ENCODE data around the gene CTNNBL1. TPM values are rescaled to one million over a fixed set of nuclear protein-coding genes. Genes with fewer than 3 reads are reported as not detected.

Gene CTNNBL1
- total RNA-seq, 1 experiment from 2014 or later: 49.9 TPM

GRCh38 chr20:37796733-37797132, 102.9 kb downstream of the CTNNBL1 start:
- Histone ChIP-seq H3K27ac (ENCODE audit: low read length) (no peak overlapping the region), H3K9me3 (ENCODE audit: low read length) (no peaks in the 10 kb centered on the region), H3K9ac (ENCODE audit: low read length) (no peak overlapping the region), H3F3A (ENCODE audit: low read length, unreplicated experiment) (no peaks in the 10 kb centered on the region), H3K4me1 (ENCODE audit: insufficient read depth, low read length) (peaks cover 2% of the 10 kb centered on the region; the same call in 1 of the 2 replicates), H3K4me3 (ENCODE audit: low read length) (no peak overlapping the region), H3K79me2 (ENCODE audit: low read length) (no peaks in the 10 kb centered on the region), H3K36me3 (ENCODE audit: low read depth, low read length) (0 out of 2 replicates have a peak, but pooled peaks cover 3% of the 10 kb centered on the region), H2AFZ (ENCODE audit: low read length) (no peak overlapping the region), H3K27me3 (ENCODE audit: low read length) (no peaks in the 10 kb centered on the region), H4K20me1 (ENCODE audit: low read length) (no peaks in the 10 kb centered on the region), H3K9me2 (replicated peaks; ENCODE audit: low read length) (no peaks in the 10 kb centered on the region), H3K4me2 (ENCODE audit: low read length) (no peak overlapping the region)
- DNase-seq (no peak), ATAC-seq (no peak)
- intact Hi-C loops (cut with micrococcal nuclease): no loop called here
- ChIA-PET CTCF (no interaction called here), POLR2A (ENCODE audit: unreplicated experiment) (no interaction called here)
- BruUV-seq (replicated peaks): no TSS peak
- no peak for TF ChIP-seq EZH2 (IDR thresholded peaks at IDR 0.05; ENCODE audit: low read length, unreplicated experiment)
- no peak for TF ChIP-seq CTCF (conservative IDR thresholded peaks at IDR 0.05; ENCODE audit: low read depth, low read length)
- TF ChIP-seq EZH2phosphoT487 (IDR thresholded peaks at IDR 0.05; ENCODE audit: borderline replicate concordance, low read length): no peak

- TF ChIP-seq EZH2 (IDR thresholded peaks at IDR 0.05; ENCODE audit: low read length, unreplicated experiment): no peak
- TF ChIP-seq CTCF (conservative IDR thresholded peaks at IDR 0.05; ENCODE audit: low read depth, low read length): no peak
- TF ChIP-seq EZH2phosphoT487 (IDR thresholded peaks at IDR 0.05; ENCODE audit: borderline replicate concordance, low read length): no peak
- no TSS peak for BruUV-seq (replicated peaks)
- no peaks in the 10 kb centered on the region for H3K9me3 ChIP-seq (ENCODE audit: low read length)
- H3K9ac ChIP-seq (ENCODE audit: low read length): no peak overlapping the region
- H3K36me3 ChIP-seq (ENCODE audit: low read depth, low read length): peaks cover 3% of the 10 kb centered on the region; the same call in 1 of the 2 replicates
- no peak for ATAC-seq
- no peaks in the 10 kb centered on the region for H3K9me2 ChIP-seq (replicated peaks; ENCODE audit: low read length)
- H3K27me3 ChIP-seq (ENCODE audit: low read length): no peaks in the 10 kb centered on the region
- intact Hi-C loops (cut with micrococcal nuclease): no loop called here
- H3K27ac ChIP-seq (ENCODE audit: low read length): no peak overlapping the region
- H3K4me1 ChIP-seq (ENCODE audit: insufficient read depth, low read length): peaks cover 4% of the 10 kb centered on the region; the same call in 1 of the 2 replicates
- ChIA-PET POLR2A (ENCODE audit: unreplicated experiment) (interaction anchor here (0.6 kb wide), 1 partner anchor 15 kb away, joined by 7 read pairs; no protein-coding TSS in a partner anchor), CTCF (no interaction called here)
- no peak overlapping the region for H3K4me2 ChIP-seq (ENCODE audit: low read length)
- no peaks in the 10 kb centered on the region for H3K79me2 ChIP-seq (ENCODE audit: low read length)
- no peak overlapping the region for H2AFZ ChIP-seq (ENCODE audit: low read length)
- H3K4me3 ChIP-seq (ENCODE audit: low read length): no peak overlapping the region
- no peaks in the 10 kb centered on the region for H3F3A ChIP-seq (ENCODE audit: low read length, unreplicated experiment)
- no peak for DNase-seq
- no peaks in the 10 kb centered on the region for H4K20me1 ChIP-seq (ENCODE audit: low read length)
Measured at GRCh38 chr20:37797669-37798175, 103.9 kb downstream of the CTNNBL1 start.

DNA sequence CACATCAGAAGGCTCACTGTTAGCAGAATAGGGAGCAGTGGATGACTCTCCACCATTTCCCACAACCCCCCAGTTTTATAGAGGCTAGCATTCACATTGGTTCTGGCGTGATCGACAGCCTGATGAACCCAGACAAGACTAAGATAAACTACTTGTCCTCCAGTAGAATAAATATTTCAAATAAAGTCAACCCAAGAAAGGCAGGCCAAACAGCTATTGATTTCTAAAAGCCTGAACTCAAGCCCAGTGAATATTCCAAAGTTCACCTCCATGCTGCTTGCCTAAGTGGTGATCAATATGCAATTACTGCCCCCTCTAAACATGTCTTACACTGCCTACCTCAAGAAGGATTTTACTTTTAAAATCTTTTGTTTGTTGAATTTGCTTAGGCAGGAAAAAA, 104.5 kb downstream of the CTNNBL1 start:
- Histone ChIP-seq H2AFZ (ENCODE audit: low read length) (no peak overlapping the region), H3K79me2 (ENCODE audit: low read length) (no peaks in the 10 kb centered on the region), H3K9ac (ENCODE audit: low read length) (no peak overlapping the region), H3K36me3 (ENCODE audit: low read depth, low read length) (peaks cover 3% of the 10 kb centered on the region; the same call in 1 of the 2 replicates), H3K4me1 (ENCODE audit: insufficient read depth, low read length) (peaks cover 4% of the 10 kb centered on the region; the same call in 1 of the 2 replicates), H3K27me3 (ENCODE audit: low read length) (no peaks in the 10 kb centered on the region), H3K9me3 (ENCODE audit: low read length) (no peaks in the 10 kb centered on the region), H3K27ac (ENCODE audit: low read length) (no peak overlapping the region), H3K4me3 (ENCODE audit: low read length) (no peak overlapping the region), H4K20me1 (ENCODE audit: low read length) (no peaks in the 10 kb centered on the region), H3K9me2 (replicated peaks; ENCODE audit: low read length) (no peaks in the 10 kb centered on the region), H3K4me2 (ENCODE audit: low read length) (no peak overlapping the region), H3F3A (ENCODE audit: low read length, unreplicated experiment) (no peaks in the 10 kb centered on the region)
- BruUV-seq (replicated peaks): no TSS peak
- ATAC-seq: no peak
- ChIA-PET POLR2A (ENCODE audit: unreplicated experiment) (interaction anchor here (0.6 kb wide), 1 partner anchor 14 kb away, joined by 7 read pairs; no protein-coding TSS in a partner anchor), CTCF (no interaction called here)
- TF ChIP-seq EZH2 (IDR thresholded peaks at IDR 0.05; ENCODE audit: low read length, unreplicated experiment) (no peak), CTCF (conservative IDR thresholded peaks at IDR 0.05; ENCODE audit: low read depth, low read length) (no peak), EZH2phosphoT487 (IDR thresholded peaks at IDR 0.05; ENCODE audit: borderline replicate concordance, low read length) (no peak)
- intact Hi-C loops (cut with micrococcal nuclease): no loop called here
- DNase-seq: no peak
